Gastrocnemius medialis (tissue), 4 donors: ENCODE measurements around the gene PCDHGB4. TPM values are rescaled to one million over a fixed set of nuclear protein-coding genes. Genes with fewer than 3 reads are reported as not detected.

Source experiments
- ATAC-seq, 2 donors: fragments of 150-250 bp; one replicate each; pipeline ENCODE4 v1.9.1; 2016
- DNase-seq, 2 donors: peaks; one replicate each; pipeline ENCODE4 v3.0.0-alpha.2; 2019
- H3K27ac ChIP-seq, 4 donors: fragments of 200-600 bp; sonication (generic); 1 replicate in 1 of 4; 2 replicates in 3 of 4; pipeline ENCODE4 v1.5.1; 2016 to 2018; ENCODE audit warnings: mild to moderate bottlenecking in 2 of 4, moderate library complexity in 1 of 4
- H3K27me3 ChIP-seq, 3 donors: fragments of 200-600 bp; sonication (generic) in 2 of 3; 1 replicate in 1 of 3; 2 replicates in 2 of 3; pipeline versions ENCODE4 v1.5.1 to v1.6.0; 2016 to 2019; ENCODE audit warnings: mild to moderate bottlenecking in 1 of 3, moderate library complexity in 1 of 3
- H3K36me3 ChIP-seq, 2 donors: fragments of 200-600 bp; sonication (generic) in 1 of 2; one replicate each; pipeline ENCODE4 v1.5.1; 2017 to 2018
- H3K4me1 ChIP-seq, 2 donors: fragments of 200-600 bp; sonication (generic) in 1 of 2; one replicate each; pipeline ENCODE4 v1.5.1; 2016 to 2017; ENCODE audit warnings: mild to moderate bottlenecking in 2 of 2
- H3K4me3 ChIP-seq, 4 donors: fragments of 200-600 bp; sonication (generic) in 3 of 4; 1 replicate in 1 of 4; 2 replicates in 3 of 4; pipeline ENCODE4 v1.5.1; 2016 to 2019; ENCODE audit warnings: mild to moderate bottlenecking in 2 of 4
- H3K9me3 ChIP-seq, 3 donors: fragments of 200-600 bp; sonication (generic) in 2 of 3; 1 replicate in 1 of 3; 2 replicates in 2 of 3; pipeline ENCODE4 v1.5.1; 2016 to 2019
- POLR2A ChIP-seq, 2 donors: fragments of 450-650 bp; IDR thresholded peaks; one replicate each; pipeline ENCODE4 v1.6.1; 2017; ENCODE audit warnings: antibody characterized with exemption in 2 of 2, mild to moderate bottlenecking in 2 of 2, moderate library complexity in 2 of 2
- in situ Hi-C, 4 donors: fragments of 200-750 bp; cut with MboI; loops; one replicate each; pipeline versions ENCODE4 v1.15.0 to v1.8.0; 2017; ENCODE audit warnings: low sequenced_read_pairs in 4 of 4
- intact Hi-C: fragments of 100-400 bp; cut with DNase I; formaldehyde crosslinking; loops from one replicate; pipeline ENCODE4 v1.15.1; 2023; ENCODE audit warnings: low total_unique reads
- total RNA-seq, 4 donors: library from RNA; depleted of rRNA; stranded (reverse); fragments of >200 nt; gene quantifications; one replicate each; pipeline versions ENCODE4 v1.1.0 to v1.2.3, GENCODE V29; 2016
- TF ChIP-seq, protein P1 (sequence below), 5 experiments: fragments of 450-650 bp in 3 of 5; fragments of 200-600 bp in 2 of 5; sonication (generic) in 2 of 5; IDR thresholded peaks in 4 of 5; conservative IDR thresholded peaks in 1 of 5; 1 replicate in 4 of 5; 2 replicates in 1 of 5; pipeline ENCODE4 v1.5.1; 2016 to 2019; ENCODE audit warnings: antibody characterized with exemption in 5 of 5, mild to moderate bottlenecking in 3 of 5, moderate library complexity in 3 of 5

Gene PCDHGB4
- total RNA-seq, 4 donors from 2014 or later = 0.88 to 2.1 (median 1.3) TPM

DNA sequence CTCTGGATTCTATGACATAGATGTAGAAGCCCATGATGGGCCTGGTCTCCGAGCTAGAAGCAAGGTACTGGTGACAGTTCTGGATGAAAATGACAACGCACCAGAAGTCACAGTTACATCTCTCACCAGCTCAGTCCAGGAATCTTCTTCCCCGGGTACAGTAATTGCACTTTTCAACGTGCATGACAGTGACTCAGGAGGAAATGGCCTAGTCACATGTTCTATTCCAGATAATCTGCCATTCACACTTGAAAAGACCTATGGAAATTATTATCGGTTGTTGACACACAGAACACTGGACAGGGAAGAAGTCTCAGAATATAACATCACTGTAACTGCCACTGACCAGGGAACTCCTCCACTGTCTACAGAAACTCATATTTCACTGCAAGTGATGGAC is 31.4 kb upstream of the PCDHGB4 start:
- no peak overlapping the region for H3K27ac ChIP-seq
- in situ Hi-C loops (no loop called here), intact Hi-C loops (no loop called here)
- no peak for ATAC-seq
- no peak for DNase-seq
- no peaks in the 10 kb centered on the region for H3K36me3 ChIP-seq
- peaks cover 0 to 16% (median 3%) of the 10 kb centered on the region in 3 donors for H3K9me3 ChIP-seq
- peaks cover 0 to 35% (median 17%) of the 10 kb centered on the region in 3 donors for H3K27me3 ChIP-seq
- TF ChIP-seq POLR2A (IDR thresholded peaks at IDR 0.05) = no peak
- TF ChIP-seq, protein P1, sequence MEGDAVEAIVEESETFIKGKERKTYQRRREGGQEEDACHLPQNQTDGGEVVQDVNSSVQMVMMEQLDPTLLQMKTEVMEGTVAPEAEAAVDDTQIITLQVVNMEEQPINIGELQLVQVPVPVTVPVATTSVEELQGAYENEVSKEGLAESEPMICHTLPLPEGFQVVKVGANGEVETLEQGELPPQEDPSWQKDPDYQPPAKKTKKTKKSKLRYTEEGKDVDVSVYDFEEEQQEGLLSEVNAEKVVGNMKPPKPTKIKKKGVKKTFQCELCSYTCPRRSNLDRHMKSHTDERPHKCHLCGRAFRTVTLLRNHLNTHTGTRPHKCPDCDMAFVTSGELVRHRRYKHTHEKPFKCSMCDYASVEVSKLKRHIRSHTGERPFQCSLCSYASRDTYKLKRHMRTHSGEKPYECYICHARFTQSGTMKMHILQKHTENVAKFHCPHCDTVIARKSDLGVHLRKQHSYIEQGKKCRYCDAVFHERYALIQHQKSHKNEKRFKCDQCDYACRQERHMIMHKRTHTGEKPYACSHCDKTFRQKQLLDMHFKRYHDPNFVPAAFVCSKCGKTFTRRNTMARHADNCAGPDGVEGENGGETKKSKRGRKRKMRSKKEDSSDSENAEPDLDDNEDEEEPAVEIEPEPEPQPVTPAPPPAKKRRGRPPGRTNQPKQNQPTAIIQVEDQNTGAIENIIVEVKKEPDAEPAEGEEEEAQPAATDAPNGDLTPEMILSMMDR (IDR thresholded peaks at IDR 0.05 in 4 of 5, conservative IDR thresholded peaks at IDR 0.05 in 1 of 5) = no peak
- H3K4me1 ChIP-seq = peaks cover 0 to 6% of the 10 kb centered on the region in 2 donors
- H3K4me3 ChIP-seq = peak overlapping the region in 1 of 4 donors; percentile 35

DNA sequence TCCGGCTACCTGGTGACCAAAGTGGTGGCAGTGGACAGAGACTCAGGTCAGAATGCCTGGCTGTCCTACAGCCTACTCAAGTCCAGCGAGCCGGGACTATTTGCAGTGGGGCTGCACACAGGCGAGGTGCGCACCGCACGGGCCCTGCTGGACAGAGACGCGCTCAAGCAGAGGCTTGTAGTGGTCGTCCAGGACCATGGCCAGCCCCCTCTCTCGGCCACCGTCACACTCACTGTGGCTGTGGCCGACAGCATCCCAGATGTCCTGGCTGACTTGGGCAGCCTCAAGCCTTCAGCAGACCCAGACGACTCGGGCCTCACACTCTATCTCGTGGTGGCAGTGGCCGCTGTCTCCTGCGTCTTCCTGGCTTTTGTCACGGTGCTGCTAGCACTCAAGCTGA is 30.5 kb upstream of the PCDHGB4 start:
- H3K9me3 ChIP-seq = peaks cover 0 to 13% (median 6%) of the 10 kb centered on the region in 3 donors

DNA sequence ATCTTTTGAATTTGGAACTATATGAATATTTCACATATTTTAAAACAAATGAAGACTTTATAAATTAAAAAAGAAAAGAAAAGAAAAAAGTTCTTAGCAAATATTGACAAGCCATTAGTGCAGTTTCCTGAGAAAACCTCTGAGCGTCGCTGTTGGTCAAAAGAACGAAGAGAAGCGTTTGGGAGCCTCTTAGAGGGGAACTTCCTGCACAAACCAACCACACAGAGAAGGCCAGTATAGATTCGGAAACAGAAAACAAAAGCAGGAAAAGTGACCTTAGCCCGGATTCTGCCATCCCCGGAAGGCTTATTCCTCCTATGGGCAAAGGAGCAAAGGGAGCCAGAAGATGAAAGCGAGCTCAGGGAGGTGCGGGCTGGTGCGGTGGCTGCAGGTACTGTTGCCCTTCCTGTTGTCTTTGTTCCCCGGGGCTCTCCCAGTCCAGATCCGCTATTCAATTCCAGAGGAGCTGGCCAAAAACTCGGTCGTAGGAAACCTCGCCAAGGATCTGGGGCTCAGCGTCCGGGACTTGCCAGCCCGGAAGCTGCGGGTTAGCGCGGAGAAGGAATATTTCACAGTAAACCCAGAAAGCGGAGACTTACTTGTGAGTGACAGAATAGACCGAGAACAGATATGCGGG is 27.6 kb upstream of the PCDHGB4 start, which contains the start of gene PCDHGB2:
TSS of gene PCDHGB2 (plus strand) at position 205 of the 637 bp plus-strand sequence. CDS start at position 347, 142 bp downstream.
- in situ Hi-C loops (no loop called here), intact Hi-C loops (loop anchor here (1.0 kb wide), 1 partner anchor 200 kb away; no protein-coding TSS in a partner anchor)
- Histone ChIP-seq H3K4me3 (peak within 1 kb of the TSS; percentile 41 to 57 (median 42)), H3K36me3 (no peaks in the 10 kb centered on the region), H3K27ac (peak within 1 kb of the TSS; percentile 30 to 67 (median 52)), H3K9me3 (peaks cover 0 to 15% (median 6%) of the 10 kb centered on the region in 3 donors), H3K27me3 (peaks cover 0 to 39% (median 35%) of the 10 kb centered on the region in 3 donors), H3K4me1 (peaks cover 5 to 9% of the 10 kb centered on the region in 2 donors)
- TF ChIP-seq, protein P1 (IDR thresholded peaks at IDR 0.05 in 4 of 5, conservative IDR thresholded peaks at IDR 0.05 in 1 of 5) = peak; percentile 26 to 48 (median 34)
- TF ChIP-seq POLR2A (IDR thresholded peaks at IDR 0.05) = no peak
- DNase-seq = no peak
- peak; percentile 30 to 71 for ATAC-seq

More for the DNA sequence above, 30.5 kb upstream of the PCDHGB4 start:
- DNase-seq = no peak
- TF ChIP-seq POLR2A (IDR thresholded peaks at IDR 0.05) = no peak
- TF ChIP-seq, protein P1 (IDR thresholded peaks at IDR 0.05 in 4 of 5, conservative IDR thresholded peaks at IDR 0.05 in 1 of 5) = no peak
- H3K4me1 ChIP-seq = peaks cover 0 to 6% of the 10 kb centered on the region in 2 donors
- intact Hi-C loops (no loop called here), in situ Hi-C loops (no loop called here)
- H3K36me3 ChIP-seq = no peaks in the 10 kb centered on the region
- peak overlapping the region in 1 of 4 donors; percentile 10 for H3K4me3 ChIP-seq
- peaks cover 0 to 35% (median 22%) of the 10 kb centered on the region in 3 donors for H3K27me3 ChIP-seq
- H3K27ac ChIP-seq = no peak overlapping the region
- ATAC-seq = no peak

DNA sequence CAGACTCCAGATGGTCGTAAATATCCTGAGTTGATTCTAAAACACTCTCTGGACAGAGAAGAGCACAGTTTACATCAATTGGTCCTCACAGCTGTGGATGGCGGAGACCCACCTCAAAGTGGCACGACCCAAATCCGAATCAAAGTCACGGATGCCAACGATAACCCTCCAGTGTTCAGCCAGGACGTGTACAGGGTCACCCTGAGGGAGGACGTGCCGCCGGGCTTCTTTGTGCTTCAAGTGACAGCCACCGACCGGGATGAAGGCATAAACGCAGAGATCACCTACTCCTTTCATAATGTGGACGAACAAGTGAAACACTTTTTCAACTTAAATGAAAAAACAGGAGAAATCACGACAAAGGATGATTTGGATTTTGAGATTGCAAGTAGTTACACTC is 26.8 kb upstream of the PCDHGB4 start:
- in situ Hi-C loops (no loop called here), intact Hi-C loops (loop anchor here (1.0 kb wide), 1 partner anchor 200 kb away; no protein-coding TSS in a partner anchor)
- DNase-seq = no peak
- no peak for ATAC-seq
- H3K27ac ChIP-seq = peak overlapping the region in 1 of 4 donors; percentile 62
- TF ChIP-seq, protein P1 (IDR thresholded peaks at IDR 0.05 in 4 of 5, conservative IDR thresholded peaks at IDR 0.05 in 1 of 5) = no peak
- TF ChIP-seq POLR2A (IDR thresholded peaks at IDR 0.05) = no peak
- no peaks in the 10 kb centered on the region for H3K36me3 ChIP-seq
- H3K4me1 ChIP-seq = peaks cover 5 to 9% of the 10 kb centered on the region in 2 donors
- peak overlapping the region; percentile 41 to 57 (median 42) for H3K4me3 ChIP-seq
- peaks cover 0 to 21% (median 6%) of the 10 kb centered on the region in 3 donors for H3K9me3 ChIP-seq
- peaks cover 0 to 44% (median 31%) of the 10 kb centered on the region in 3 donors for H3K27me3 ChIP-seq
